Muscle of arm (tissue), 14 donors: Measurements from ENCODE around the gene RBMXL3. TPM values are rescaled to one million over a fixed set of nuclear protein-coding genes. Genes with fewer than 3 reads are reported as not detected.
"Not testable (repeated sequence)": the region's sequence is repeated elsewhere in the genome, so short reads cannot be mapped to it uniquely, and the experiment has no call there.

ENCODE experiments used
- DNase-seq: peaks from one replicate; pipeline ENCODE4 v3.0.0-alpha.2; 2013
- long read RNA-seq, 11 donors: transcript quantifications; one replicate each; lab custom pipeline, GENCODE V29; 2026
- polyA plus RNA-seq, 12 donors: library from polyadenylated mRNA; unstranded; fragments of 120-200 nt; gene quantifications; one replicate each; pipeline ENCODE4 v1.2.1, GENCODE V29; 2013; ENCODE audit not compliant: insufficient read length in 12 of 12

Gene RBMXL3
- not detected for polyA plus RNA-seq
- long read RNA-seq, donor 1, result 0 reads
- long read RNA-seq, donor 2, result 0 reads
- long read RNA-seq, donor 3, result 0 reads
- long read RNA-seq, donor 4, result 0 reads
- long read RNA-seq, donor 5, result 0 reads
- long read RNA-seq, donor 6, result 0 reads
- long read RNA-seq, donor 7, result 0 reads
- long read RNA-seq, donor 8, result 0 reads
- long read RNA-seq, donor 9, result 0 reads
- long read RNA-seq, donor 10, result 0 reads
- long read RNA-seq, donor 11, result 0 reads

DNA sequence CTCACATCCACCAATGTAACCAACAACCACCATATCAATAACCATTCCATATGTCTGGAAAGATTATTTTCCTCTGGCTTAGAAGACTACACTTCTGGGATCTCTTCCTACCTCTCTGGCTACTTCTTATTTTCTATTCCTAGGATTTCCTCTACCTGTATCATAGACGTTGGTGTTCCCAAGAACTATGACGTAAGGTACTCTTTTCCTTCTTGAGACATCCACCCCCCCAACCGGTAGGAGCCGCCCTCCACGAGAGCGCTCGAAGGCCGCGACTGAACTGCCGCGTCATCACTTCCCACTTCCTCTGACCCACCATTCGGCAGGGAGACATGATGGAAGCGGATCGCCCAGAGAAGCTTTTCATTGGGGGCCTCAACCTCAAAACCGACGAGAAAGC lies at the start of gene RBMXL3:
Gene RBMXL3, plus strand, starts transcription at position 301 of the 400 bp plus-strand sequence. Its CDS starts 32 bp downstream, at position 333.
- no peak for DNase-seq

GRCh38 chrX:115142057-115142456 lies 47.2 kb upstream of the RBMXL3 start:
- no peak for DNase-seq

- DNase-seq, result no peak
These were observed 42.0 kb upstream of the RBMXL3 start for GRCh38 chrX:115147220-115147619.

DNA sequence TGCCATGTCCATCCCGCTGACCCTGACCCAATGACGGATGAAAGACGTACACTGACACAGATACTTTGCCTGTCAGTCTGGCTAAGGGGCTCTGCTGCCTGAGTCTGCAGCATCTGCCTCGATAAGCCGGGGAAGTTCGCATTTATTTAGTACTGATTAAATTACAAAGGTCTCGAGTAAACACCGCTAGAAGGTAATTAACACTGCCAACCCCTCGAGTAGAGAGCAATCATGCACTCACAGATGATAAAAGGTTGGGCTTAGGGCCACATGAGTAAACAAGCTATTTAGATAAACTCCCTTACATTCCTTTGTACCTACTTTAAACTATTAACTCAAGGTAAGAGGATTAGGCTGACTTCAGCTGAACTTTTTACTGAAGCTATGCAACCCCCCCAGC lies 16.0 kb upstream of the RBMXL3 start:
- DNase-seq, result no peak

GRCh38 chrX:115174548-115174947 lies 14.7 kb upstream of the RBMXL3 start:
- no peak for DNase-seq

GRCh38 chrX:115177932-115178331 lies 11.3 kb upstream of the RBMXL3 start:
- DNase-seq, result no peak

GRCh38 chrX:115178473-115178872 lies 10.7 kb upstream of the RBMXL3 start:
- DNase-seq, result no peak

DNA sequence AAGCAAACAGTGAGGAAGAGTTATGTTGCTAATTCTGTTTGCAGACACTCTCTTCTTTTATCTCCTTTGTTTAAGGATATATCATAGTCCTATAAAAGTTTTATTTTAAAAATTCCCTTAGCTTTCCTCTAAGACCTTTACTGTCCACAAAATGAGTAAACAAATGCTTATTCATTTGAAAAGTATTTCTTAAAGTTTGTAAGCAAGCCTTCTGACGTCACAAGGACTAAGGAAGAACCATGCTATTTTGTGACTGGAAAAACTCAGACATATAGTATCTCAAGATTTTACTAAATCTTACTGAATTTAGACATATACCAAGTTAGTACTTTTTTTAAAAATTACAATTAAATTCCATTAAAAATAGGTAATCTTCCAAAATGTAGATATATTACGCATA lies 5.2 kb upstream of the RBMXL3 start:
- no peak for DNase-seq

GRCh38 chrX:115189646-115190635 lies 731 bp downstream of the RBMXL3 start:
- no peak for DNase-seq

DNA sequence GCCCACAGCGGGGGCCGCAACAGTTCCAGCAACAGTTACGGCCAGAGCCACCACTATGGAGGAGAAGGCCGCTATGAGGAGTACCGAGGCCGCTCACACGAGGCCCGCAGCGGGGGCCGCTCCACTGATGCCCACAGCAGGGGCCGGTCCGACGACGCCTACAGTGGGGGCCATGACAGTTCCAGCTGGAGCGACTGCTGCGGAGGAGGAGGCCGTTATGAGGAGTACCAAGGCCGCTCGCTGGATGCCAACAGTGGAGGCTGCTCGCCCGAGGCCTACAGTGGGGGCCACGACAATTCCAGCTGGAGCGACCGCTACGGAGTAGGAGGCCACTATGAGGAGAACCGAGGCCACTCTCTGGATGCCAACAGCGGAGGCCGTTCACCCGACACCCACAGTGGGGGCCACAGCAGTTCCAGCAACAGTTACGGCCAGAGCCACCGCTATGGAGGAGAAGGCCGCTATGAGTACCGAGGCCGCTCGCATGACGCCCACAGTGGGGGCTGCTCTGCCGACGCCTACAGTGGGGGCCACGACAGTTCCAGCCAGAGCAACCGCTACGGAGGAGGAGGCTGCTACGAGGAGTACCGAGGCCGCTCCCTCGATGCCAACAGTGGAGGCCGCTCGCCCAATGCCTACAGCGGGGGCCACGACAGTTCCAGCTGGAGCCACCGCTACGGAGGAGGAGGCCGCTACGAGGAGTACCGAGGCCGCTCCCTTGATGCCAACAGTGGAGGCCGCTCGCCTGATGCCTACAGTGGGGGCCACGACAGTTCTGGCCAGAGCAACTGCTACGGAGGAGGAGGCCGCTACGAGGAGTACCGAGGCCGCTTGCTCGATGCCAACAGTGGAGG lies 1.7 kb downstream of the RBMXL3 start:
- DNase-seq, result no peak

DNA sequence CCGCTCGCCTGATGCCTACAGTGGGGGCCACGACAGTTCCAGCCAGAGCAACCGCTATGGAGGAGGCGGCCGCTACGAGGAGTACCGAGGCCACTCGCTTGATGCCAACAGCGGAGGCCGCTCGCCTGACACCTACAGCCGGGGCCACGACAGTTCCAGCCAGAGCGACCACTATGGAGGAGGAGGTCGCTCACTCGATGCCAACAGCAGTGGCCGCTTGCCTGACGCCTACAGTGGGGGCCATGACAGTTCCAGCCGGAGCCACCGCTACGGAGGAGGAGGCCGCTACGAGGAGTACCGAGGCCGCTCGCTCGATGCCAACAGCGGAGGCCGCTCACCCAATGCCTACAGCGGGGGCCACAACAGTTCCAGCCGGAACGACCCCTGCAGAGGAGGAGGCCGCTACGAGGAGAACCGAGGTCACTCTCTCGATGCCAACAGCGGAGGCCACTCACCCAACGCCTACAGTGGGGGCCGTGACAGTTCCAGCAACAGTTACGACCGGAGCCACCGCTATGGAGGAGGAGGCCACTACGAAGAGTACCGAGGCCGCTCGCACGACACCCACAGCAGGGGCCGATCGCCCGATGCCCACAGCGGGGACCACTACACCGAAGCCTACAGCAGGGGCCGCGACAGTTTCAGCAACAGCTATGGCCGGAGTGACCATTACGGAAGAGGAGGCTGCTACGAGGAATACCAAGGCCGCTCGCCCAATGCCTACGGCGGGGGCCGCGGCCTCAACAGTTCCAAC lies 2.5 kb downstream of the RBMXL3 start:
- DNase-seq, result no peak

GRCh38 chrX:115192244-115192700 lies 3.1 kb downstream of the RBMXL3 start:
- no peak for DNase-seq

GRCh38 chrX:115204040-115204439 lies 14.8 kb downstream of the RBMXL3 start:
- no peak for DNase-seq

DNA sequence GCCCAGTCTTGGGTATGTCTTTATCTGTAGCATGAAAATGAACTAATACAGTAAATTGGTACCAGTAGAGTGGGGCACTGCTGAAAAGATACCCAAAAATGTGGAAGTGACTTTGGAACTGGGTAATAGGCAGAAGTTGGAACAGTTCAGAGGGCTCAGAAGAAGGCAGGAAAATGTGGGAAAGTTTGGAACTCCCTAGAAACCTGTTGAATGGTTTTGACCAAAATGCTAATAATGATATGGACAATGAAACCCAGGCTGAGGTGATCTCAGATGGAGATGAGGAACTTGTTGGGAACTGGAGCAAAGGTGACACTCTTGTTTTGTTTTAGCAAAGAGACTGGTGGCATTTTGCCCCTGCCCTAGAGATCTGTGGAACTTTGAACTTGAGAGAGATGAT lies 20.3 kb downstream of the RBMXL3 start:
- DNase-seq, result not testable (repeated sequence)

GRCh38 chrX:115214151-115214550 lies 24.9 kb downstream of the RBMXL3 start:
- no peak for DNase-seq

DNA sequence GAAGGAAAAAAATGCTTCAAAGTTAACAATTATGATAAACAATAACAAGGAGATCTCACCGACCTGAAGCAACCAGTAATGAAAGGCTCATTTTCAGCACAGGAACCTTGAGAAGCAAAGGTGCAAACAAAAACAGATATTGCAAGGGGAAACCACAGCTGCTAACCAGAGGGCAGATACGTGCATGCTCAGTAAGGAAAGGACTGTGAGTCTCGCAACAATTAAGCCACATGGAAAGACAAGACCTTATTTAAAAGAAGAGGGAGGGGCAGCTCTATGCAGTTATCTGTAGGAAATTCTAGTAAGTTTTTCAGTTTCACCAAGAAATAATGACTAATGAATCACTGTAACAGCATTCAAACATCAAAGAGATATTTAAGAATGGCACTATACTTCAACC lies 25.4 kb downstream of the RBMXL3 start:
- no peak for DNase-seq

GRCh38 chrX:115217346-115217745 lies 28.1 kb downstream of the RBMXL3 start:
- not testable (repeated sequence) for DNase-seq

- DNase-seq, result no peak
These were observed 37.7 kb downstream of the RBMXL3 start for GRCh38 chrX:115226929-115227328.

GRCh38 chrX:115229337-115230003 lies 40.3 kb downstream of the RBMXL3 start:
- DNase-seq, result no peak

DNA sequence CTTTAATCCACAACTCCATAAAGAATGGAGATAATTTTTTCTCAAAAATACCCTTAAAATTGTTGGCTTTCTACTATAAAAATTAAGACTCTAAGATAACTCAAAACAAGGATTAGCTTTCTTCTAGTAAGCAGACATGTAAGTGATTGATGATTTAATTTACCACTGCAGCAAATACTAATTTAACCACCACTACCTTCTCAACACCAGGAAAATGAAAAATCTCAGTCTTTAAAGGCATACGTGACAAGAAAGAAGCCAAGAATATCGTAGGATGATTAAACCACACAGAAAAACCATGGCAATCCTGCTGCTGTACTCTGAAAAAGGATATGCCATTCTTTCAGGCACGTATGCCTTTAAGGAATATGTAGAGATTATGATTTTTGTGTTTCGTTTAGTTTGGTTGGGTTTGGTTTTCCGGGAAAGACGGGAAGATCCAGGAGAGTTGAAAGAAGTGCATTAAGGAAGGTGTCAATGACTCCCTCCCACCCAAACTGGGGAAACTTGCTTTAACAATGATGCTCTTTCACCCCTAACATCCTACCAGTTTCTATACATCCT lies 43.8 kb downstream of the RBMXL3 start:
- no peak for DNase-seq
